Mesothelial cell of epicardium (in vitro differentiated cells): ENCODE measurements around the gene CARNS1. TPM values are rescaled to one million over a fixed set of nuclear protein-coding genes. Genes with fewer than 3 reads are reported as not detected.

Source experiments
- DNase-seq, 2 experiments: peaks; one replicate each; pipeline ENCODE4 v3.0.0; 2021; ENCODE audit warnings: low spot score in 2 of 2; ENCODE audit not compliant: unreplicated experiment in 2 of 2
- H3K27ac Mint-ChIP-seq: 2 replicates; pipeline ENCODE4 v1.8.0; 2021; ENCODE audit warnings: mixed read lengths
- H3K27me3 Mint-ChIP-seq: 2 replicates; pipeline ENCODE4 v1.8.0; 2021; ENCODE audit warnings: low read depth, mixed read lengths
- H3K36me3 Mint-ChIP-seq: 2 replicates; pipeline ENCODE4 v1.8.0; 2021; ENCODE audit warnings: mixed read lengths
- H3K4me1 Mint-ChIP-seq: 2 replicates; pipeline ENCODE4 v1.8.0; 2021; ENCODE audit warnings: mixed read lengths
- H3K4me3 Mint-ChIP-seq: 2 replicates; pipeline ENCODE4 v1.8.0; 2021; ENCODE audit warnings: mild to moderate bottlenecking, moderate library complexity, mixed read lengths
- H3K9me3 Mint-ChIP-seq: 2 replicates; pipeline ENCODE4 v1.8.0; 2021; ENCODE audit warnings: mixed read lengths
- CTCF ChIP-seq: fragments of 200-600 bp; sonication (generic); IDR thresholded peaks from one replicate; pipeline ENCODE4 v1.5.0; 2021; ENCODE audit warnings: antibody characterized with exemption; ENCODE audit not compliant: unreplicated experiment
- total RNA-seq: library from RNA; stranded (reverse); gene quantifications from 3 replicates; pipeline ENCODE4 v1.2.1, GENCODE V29; 2021

CARNS1 gene
- total RNA-seq, 1 donor from 2014 or later: 21.1 TPM

- Mint-ChIP-seq H3K9me3 (no peaks in the 10 kb centered on the region), H3K4me3 (no peak overlapping the region), H3K36me3 (no peaks in the 10 kb centered on the region), H3K27ac (no peak overlapping the region), H3K4me1 (peaks cover 37% of the 10 kb centered on the region), H3K27me3 (peaks cover 7% of the 10 kb centered on the region)
- no peak for DNase-seq
- TF ChIP-seq CTCF: no peak
Measured at GRCh38 chr11:67376873-67377808, 38.3 kb upstream of the CARNS1 start.

- Mint-ChIP-seq H3K9me3 (no peaks in the 10 kb centered on the region), H3K27ac (no peak overlapping the region), H3K4me1 (peaks cover 39% of the 10 kb centered on the region), H3K4me3 (no peak overlapping the region), H3K36me3 (no peaks in the 10 kb centered on the region), H3K27me3 (peaks cover 9% of the 10 kb centered on the region)
- DNase-seq: no peak
- no peak for TF ChIP-seq CTCF
Measured at GRCh38 chr11:67378544-67378943, 36.9 kb upstream of the CARNS1 start.

- Mint-ChIP-seq H3K9me3 (no peaks in the 10 kb centered on the region), H3K36me3 (no peaks in the 10 kb centered on the region), H3K4me1 (peaks cover 34% of the 10 kb centered on the region), H3K27me3 (peaks cover 8% of the 10 kb centered on the region), H3K4me3 (no peak overlapping the region), H3K27ac (no peak overlapping the region)
- no peak for TF ChIP-seq CTCF
- DNase-seq: no peak
Measured at GRCh38 chr11:67379061-67380058, 36.1 kb upstream of the CARNS1 start.

- Mint-ChIP-seq H3K4me3 (no peak overlapping the region), H3K9me3 (no peaks in the 10 kb centered on the region), H3K36me3 (no peaks in the 10 kb centered on the region), H3K27ac (peak overlapping the region; percentile 64), H3K4me1 (peaks cover 18% of the 10 kb centered on the region), H3K27me3 (peaks cover 18% of the 10 kb centered on the region)
- no peak for TF ChIP-seq CTCF
- no peak for DNase-seq
Measured at GRCh38 chr11:67381244-67381972, 34.1 kb upstream of the CARNS1 start.
